ENCODE data around the gene FILIP1L.

Gene FILIP1L

DNA sequence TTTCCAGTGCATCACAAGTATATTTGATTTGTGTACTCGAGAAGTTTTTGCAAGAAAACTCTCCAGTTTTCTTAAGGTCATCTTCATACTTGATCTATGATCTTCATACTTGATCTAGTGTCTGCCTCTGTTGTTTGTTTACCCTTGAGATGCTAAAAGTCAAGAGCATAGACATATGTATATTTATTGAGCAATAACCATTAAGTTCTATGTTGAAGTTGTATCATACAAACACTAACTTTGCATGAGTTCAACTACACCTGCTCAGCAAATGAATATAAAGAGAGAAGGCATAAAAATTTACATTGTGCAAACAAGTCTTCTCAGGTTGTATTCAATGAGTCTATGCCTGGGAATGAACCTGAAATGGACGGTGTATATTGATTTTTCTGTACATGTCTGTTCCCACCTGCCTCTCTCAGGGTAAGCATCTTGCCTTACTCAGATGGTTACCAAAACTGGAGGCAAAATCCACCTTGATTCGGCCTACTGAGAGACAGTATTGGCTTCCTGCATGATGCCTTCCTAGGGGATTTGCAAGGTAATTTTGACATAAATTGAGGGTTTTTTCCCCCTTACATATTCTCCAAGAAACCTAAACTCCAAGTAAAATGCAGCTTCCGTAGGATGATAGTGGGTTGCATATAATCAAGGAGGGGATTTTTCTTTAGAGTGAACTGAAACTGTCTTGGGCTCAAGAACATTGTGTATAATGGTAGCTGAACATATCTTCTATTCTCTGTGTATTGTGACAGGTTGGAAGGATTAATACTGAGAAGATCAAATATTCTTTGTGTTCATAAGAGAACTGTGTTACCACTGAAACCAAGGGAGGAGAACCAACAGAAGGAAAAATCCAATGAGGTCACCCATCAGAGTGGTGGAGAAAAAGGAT lies 110.4 kb downstream of the FILIP1L start:
- Histone ChIP-seq H3K27me3 (replicated peaks) (no peaks in the 10 kb centered on the region), H3K36me3 (replicated peaks) (no peaks in the 10 kb centered on the region), H3K27ac (no peak overlapping the region), H3K4me3 (ENCODE audit: low read depth, low read length) (no peak overlapping the region)
- in situ Hi-C loops (cut with HindIII; ENCODE audit: low pct_ligation_motif_present, low sequenced_read_pairs) = no loop called here
- TF ChIP-seq, protein P1, sequence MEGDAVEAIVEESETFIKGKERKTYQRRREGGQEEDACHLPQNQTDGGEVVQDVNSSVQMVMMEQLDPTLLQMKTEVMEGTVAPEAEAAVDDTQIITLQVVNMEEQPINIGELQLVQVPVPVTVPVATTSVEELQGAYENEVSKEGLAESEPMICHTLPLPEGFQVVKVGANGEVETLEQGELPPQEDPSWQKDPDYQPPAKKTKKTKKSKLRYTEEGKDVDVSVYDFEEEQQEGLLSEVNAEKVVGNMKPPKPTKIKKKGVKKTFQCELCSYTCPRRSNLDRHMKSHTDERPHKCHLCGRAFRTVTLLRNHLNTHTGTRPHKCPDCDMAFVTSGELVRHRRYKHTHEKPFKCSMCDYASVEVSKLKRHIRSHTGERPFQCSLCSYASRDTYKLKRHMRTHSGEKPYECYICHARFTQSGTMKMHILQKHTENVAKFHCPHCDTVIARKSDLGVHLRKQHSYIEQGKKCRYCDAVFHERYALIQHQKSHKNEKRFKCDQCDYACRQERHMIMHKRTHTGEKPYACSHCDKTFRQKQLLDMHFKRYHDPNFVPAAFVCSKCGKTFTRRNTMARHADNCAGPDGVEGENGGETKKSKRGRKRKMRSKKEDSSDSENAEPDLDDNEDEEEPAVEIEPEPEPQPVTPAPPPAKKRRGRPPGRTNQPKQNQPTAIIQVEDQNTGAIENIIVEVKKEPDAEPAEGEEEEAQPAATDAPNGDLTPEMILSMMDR (IDR thresholded peaks at IDR 0.05; ENCODE audit: low read depth, low read length, missing control alignments) = no peak
- no peak for DNase-seq

DNA sequence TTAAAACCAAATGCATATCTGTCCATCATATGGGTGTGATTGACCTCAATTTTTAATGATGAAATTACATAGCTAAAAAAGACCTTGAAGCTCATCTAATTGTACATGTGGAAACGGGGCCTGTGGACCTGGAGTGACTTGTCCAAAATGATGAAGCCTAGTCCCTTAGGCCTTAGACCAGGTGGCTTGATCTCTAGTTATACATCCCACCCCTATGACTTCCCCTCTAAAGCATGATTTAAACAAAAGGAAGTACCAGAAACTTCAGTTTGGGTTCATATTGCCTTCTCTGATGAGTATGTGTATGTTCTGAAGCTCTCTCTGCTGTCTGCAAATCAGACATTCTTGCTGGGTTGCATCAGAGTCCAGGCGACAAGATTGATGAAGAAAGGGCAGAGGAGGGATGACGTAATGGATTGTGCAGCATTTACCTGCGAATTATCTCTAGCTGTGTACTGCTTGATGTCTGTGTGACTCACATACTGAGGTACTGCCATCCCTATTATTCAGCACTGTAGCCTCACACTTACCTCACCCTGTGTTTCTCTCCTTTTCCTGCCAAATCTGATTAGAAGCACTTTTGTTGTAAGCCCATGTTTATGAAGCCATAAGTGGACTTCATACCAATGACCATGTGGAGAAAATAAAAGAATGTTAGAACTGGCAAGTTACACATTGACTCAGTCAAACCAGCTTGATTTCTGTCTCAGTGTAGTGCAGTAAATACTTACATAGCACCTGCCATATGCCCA lies 111.5 kb downstream of the FILIP1L start:
- peak; percentile 86 for DNase-seq
- TF ChIP-seq, protein P1 (IDR thresholded peaks at IDR 0.05; ENCODE audit: low read depth, low read length, missing control alignments) = no peak
- no peak overlapping the region for H3K27ac ChIP-seq
- in situ Hi-C loops (cut with HindIII; ENCODE audit: low pct_ligation_motif_present, low sequenced_read_pairs) = no loop called here
- no peak overlapping the region for H3K4me3 ChIP-seq (ENCODE audit: low read depth, low read length)
- H3K27me3 ChIP-seq (replicated peaks) = no peaks in the 10 kb centered on the region
- H3K36me3 ChIP-seq (replicated peaks) = no peaks in the 10 kb centered on the region

DNA sequence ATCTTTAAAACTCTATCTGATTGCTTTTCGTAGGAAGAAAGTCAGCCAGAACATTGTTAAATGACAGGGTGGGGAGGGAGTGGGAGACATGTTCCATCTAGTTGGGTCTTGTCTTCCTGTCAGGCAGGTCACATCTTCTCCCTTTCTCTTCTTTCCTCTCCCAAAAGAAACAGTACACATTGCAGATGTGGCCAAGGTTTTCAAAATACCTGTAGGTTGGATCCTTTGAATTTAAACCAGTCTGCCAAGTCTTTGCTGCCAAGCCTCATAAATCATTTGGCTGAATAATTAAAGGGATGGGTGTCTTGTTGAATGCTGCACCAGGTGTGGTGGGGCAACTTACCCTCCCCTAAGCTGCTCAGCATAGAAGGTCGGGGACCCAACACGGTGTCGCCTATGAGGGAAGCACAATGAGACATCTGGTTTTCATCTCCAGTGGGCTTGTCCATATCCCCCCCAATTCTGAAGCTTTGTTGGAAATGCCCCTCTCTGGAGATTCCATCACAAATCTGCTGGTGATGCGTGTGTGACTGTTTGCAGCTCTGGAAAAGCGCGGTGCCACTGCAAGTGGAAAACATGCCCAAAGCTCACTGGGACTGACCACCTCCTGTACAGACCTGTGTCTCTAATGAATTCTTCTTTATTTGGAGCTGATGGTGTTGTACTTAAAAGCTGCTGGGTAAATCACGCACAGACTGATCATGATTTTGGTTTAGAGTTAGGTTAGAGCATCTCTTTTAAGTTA lies 112.6 kb downstream of the FILIP1L start:
- DNase-seq = no peak
- H3K36me3 ChIP-seq (replicated peaks) = no peaks in the 10 kb centered on the region
- no peaks in the 10 kb centered on the region for H3K27me3 ChIP-seq (replicated peaks)
- no peak overlapping the region for H3K4me3 ChIP-seq (ENCODE audit: low read depth, low read length)
- in situ Hi-C loops (cut with HindIII; ENCODE audit: low pct_ligation_motif_present, low sequenced_read_pairs) = no loop called here
- TF ChIP-seq, protein P1 (IDR thresholded peaks at IDR 0.05; ENCODE audit: low read depth, low read length, missing control alignments) = no peak
- H3K27ac ChIP-seq = no peak overlapping the region

GRCh38 chr3:100001083-100001482 lies 113.2 kb downstream of the FILIP1L start:
- DNase-seq = no peak
- Histone ChIP-seq H3K4me3 (ENCODE audit: low read depth, low read length) (no peak overlapping the region), H3K36me3 (replicated peaks) (no peaks in the 10 kb centered on the region), H3K27me3 (replicated peaks) (no peaks in the 10 kb centered on the region), H3K27ac (no peak overlapping the region)
- in situ Hi-C loops (cut with HindIII; ENCODE audit: low pct_ligation_motif_present, low sequenced_read_pairs) = no loop called here
- TF ChIP-seq, protein P1 (IDR thresholded peaks at IDR 0.05; ENCODE audit: low read depth, low read length, missing control alignments) = no peak

- DNase-seq = no peak
- Histone ChIP-seq H3K36me3 (replicated peaks) (no peaks in the 10 kb centered on the region), H3K27ac (no peak overlapping the region), H3K4me3 (ENCODE audit: low read depth, low read length) (no peak overlapping the region), H3K27me3 (replicated peaks) (no peaks in the 10 kb centered on the region)
- in situ Hi-C loops (cut with HindIII; ENCODE audit: low pct_ligation_motif_present, low sequenced_read_pairs) = no loop called here
- TF ChIP-seq, protein P1 (IDR thresholded peaks at IDR 0.05; ENCODE audit: low read depth, low read length, missing control alignments) = no peak
Measured at GRCh38 chr3:99999536-99999935, 114.8 kb downstream of the FILIP1L start.
